SKM-1 (cell line): ENCODE measurements around the gene RTN4RL2.

Source experiments
- DNase-seq: peaks from one replicate; lab custom pipeline; 2025; ENCODE audit not compliant: unreplicated experiment; lab: John Stamatoyannopoulos, UW

Gene RTN4RL2

DNA sequence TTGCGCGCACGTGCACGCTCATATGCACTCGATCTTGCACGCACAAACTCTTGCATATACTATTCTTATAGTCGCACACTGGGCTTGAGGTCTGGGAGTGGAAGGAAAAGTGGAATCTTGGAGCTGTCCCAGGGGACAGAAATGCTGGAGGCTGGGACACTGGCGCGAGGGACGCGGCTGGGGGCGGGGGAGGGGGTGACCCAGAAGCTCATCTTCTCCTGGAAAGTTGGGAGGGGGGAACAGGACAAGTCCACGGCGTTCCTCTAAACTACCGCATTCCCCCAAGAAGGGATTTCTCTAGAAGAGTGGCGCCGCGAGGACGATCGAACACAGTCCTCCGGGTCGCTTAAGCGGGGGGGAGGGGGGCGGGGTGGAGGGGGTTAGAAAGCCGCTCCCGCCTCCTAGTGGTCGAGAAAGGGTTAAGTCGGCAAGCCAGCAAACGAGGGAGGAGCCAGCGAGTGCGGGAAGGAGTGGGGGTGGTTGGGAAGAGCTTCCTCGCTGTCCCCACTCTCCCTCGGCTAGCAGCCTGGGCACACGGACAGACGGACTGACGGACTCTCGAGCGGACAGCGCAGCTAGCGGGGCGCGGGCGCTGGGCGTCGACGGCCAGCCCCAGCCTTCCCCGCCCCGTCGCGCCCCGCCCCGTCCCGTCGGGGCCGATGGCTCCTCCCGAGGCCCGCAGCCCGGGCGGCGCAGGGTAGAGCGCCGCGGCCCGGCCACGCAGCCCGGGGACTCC is at the start of gene RTN4RL2:
Gene RTN4RL2 (plus strand): TSS at position 507 of the 736 bp plus-strand sequence. CDS start 338 bp downstream, outside the sequence.
- DNase-seq: peak; percentile 23

DNA sequence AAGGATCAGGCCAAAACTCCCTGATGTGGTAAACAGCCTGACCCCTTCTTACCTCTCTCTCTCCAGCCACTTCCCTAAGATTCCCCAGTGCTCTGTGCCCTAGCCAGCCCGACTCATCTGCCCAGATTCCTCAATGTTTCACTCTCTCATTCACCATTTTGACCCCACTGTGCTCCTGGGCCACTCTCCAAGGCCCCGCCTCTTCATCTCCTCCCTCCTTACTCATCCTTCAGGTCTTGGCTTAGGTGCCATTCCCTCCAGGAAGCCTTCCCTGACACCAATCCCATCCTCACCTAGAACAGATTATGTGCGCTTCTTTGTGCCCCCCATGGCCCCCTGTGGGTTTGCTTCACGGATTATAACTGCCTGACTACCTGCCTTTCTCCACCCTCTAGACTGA is 46.6 kb upstream of the RTN4RL2 start:
- no peak for DNase-seq

DNA sequence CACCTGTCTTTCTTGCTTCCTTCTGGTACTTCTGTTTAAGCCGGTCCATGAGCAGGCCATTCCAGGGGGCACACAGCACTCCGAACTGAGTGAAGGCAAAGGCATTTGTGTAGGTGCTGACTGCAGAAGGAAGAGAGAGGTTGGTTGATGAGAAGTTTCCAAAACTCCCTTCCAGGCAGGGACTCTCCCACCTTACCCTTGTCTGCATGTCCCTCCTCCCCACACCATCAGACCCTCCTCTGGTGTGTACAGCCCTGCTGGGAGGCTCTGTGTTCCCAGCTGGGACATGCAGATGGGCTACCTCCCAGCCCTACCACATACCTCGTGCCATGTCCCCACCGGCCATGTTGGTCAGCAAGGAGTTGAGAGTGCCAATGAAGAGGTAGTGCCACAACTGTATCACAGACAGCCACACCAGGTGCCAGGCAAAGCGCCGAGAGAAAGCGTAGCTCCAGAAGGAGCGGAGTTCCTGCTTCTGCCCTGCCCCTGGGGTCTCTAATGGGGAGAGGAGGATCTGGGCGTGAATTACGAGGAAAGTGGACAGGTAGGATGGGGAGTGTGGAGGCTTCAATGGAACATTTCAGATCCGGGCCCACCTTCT is 45.6 kb upstream of the RTN4RL2 start:
- DNase-seq: no peak

DNA sequence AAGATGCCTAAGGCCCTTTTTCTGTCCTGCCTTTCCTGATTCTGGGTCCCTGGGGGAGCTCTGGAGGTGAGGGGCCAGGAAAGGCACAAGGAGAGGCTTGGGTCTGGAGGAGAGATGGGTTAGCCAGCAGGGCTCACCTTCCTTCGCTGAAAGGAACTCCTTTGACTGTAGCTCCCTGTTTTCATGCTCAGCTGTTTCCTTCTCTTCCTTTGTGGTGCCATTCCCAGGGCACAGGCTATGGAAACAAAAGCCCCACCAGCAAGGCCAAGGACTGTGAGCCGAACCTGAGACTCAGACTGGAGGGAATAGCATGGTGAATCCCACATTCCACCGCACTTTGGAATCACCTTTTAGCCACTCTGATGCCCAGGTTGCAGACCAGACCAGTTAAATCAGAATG is 43.9 kb upstream of the RTN4RL2 start:
- no peak for DNase-seq

DNA sequence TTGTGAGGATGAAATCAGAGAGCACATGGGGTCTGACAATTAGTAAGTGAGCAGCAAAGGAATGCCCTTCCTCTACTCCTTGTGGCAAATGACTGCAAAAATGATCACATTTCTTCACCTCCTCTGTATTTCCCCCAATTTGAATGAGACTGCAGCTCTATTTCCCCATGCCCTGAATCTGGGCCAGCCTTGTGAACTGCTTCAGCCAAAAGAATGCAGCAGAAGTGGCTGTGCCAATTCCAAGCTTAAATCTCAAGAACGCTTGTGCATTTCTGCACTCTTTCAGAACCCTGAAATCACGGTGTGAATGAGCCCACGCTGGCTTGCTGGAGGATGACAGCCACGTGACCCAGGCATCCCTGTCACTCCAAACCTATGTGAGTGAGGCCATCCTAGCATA is 43.3 kb upstream of the RTN4RL2 start:
- no peak for DNase-seq

DNA sequence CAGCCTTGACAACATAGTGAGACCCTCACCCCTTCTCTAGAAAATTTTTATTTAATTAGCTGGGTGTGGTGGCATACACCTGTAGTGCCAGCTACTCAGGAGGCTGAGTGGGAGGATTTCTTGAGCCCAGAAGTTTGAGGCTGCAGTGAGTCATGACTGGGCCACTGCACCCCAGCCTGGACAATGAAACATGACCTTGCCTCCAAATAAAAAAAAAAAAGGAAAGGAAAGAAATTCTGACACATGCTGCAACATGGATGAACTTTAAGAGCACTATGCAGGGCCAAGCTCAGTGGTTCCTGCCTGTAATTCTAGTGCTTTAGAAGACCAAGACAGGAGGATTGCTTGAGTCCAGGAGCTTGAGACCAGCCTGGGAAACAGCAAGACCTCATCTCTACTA is 42.2 kb upstream of the RTN4RL2 start:
- DNase-seq: no peak

DNA sequence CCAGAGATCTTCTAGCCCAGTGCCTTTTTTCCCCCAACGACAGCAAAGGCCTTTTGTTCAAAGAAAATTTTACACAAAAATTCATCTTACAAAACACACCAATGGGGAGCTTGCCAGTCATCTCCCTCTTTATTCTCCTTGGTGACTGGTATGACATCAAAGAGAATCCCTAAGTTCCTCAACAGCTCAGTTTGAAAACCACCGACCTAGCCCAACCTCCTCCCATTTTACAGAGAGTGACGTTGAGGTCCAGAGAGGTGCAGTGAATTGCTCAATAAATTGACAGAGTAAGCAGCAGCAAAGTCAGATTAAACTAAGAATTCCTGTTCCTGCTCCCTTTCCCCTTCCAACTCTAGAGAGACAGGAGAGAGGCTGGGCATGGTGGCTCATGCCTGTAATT is 41.2 kb upstream of the RTN4RL2 start:
- no peak for DNase-seq

DNA sequence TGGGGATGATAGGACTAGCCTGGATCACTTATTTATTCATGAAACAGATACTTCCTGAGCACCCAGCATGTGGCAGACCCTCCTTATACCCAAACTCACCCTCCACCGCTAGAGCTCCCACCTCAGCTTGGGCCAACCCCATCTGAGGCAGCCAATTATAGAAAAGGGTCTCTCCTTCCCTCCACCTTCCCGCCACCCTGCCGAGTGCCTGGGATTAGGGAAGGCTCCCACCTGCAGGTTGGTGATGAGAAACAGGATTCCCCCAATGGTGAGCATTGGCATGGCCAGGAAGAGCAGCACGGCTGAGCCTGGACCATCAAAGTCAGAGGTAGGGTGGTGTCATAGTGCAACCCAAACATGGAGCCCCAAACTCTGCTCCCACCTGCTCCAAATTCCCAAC is 39.3 kb upstream of the RTN4RL2 start:
- DNase-seq: no peak

DNA sequence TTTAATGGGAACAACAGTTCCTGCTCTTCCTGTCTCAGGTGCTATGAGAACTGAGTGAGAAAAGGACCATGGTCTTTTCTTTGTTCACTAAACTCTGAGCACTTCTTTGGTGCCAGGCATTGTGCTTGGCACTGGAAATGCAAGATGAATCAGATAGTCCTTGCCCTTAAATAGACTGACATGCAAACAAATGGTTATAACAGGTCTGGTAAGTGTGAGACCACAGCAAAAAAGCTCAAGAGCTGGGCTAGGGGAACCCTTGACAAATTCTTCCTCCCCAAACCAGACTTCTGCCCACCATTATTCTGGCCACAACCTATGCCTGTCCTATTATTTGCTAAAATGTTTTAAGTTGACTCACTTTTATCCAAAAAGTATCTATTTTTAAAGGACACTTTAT is 38.5 kb upstream of the RTN4RL2 start:
- no peak for DNase-seq

DNA sequence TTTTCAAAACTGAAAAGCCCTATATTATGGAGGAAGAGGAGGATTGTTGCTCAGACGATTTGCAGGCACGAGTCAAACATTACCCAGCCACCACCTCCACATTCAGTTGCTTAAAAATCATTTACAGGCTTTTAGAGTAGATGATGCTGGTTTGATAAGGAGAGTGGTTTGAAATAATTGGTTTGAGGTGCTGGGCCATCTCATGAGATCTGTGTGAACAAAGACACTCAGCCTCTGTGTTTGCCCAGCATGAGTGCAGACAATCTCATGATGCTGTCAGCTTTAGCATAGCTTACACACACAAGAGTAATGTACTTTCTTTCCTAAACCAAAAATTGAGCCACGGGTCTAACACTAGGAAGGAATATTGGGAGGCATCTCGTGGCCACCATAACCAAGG is 37.7 kb upstream of the RTN4RL2 start:
- no peak for DNase-seq

DNA sequence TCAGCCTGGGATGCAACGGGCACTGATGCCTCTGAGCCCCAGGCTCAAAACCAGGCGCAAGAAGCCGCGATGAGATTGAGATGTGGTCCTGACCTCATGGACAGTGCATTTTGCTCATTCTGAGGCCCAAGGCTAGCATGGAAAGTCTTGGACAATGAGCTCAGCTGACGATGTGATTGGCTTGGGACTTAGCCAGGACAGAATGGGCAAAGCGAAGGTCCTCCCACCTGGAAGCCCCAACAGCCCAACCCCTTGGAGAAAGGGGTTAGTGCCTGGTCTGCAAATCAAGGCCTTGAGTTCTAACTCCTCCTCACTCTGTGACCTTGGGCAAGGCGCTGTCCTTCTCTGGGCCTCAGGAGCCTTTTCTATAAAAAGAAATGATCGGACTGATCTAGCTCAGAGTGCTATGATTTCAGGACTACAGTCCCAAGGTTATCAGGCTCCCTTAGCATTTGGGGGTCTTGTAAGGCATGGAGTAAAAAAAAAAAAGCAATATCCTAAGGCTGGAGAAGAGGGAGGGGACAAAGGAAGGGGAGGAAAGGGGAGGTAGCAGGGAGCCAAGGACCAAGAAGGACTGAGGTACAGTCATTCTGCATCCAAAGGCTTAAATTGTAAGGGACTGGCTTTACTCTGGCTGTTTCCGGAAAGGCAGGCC is 36.1 kb upstream of the RTN4RL2 start:
- no peak for DNase-seq

DNA sequence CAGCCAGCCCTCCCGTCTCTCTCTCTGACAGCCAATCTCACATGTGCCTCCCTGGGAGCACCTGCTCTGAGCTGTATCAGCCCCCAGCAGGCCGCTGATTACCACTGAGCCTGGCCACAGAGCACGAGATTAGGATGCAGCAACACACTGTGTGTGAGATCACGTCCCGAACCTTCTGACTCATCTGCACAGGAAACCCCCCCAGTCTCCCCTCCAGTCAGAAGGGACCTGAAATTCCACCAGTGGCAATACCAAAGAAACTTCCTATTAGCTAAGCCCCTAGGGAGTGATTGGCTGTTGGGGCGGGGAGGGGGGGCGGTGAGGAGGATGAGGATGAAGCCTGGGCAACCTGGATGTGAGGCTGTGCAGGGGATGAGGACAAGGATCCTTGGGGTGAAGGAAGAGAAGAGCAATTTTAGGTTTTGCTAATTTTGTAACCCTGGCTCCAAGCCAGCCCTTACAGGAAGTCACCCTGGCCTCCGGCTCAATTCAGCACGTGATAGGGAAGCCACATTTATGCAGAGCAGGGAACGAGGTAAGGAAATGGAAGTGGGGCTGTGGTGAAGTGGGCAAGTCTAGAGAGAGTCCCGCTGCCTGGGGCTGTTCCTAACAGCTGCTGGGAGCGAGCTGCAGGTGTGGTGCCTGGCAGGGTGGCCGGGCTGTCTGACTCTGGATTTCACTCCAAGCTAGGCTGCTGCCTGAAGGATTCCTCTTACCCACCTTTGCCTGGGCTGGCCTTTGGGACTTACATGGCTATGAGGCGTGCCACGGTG is 35.4 kb upstream of the RTN4RL2 start:
- DNase-seq: peak; percentile 99

DNA sequence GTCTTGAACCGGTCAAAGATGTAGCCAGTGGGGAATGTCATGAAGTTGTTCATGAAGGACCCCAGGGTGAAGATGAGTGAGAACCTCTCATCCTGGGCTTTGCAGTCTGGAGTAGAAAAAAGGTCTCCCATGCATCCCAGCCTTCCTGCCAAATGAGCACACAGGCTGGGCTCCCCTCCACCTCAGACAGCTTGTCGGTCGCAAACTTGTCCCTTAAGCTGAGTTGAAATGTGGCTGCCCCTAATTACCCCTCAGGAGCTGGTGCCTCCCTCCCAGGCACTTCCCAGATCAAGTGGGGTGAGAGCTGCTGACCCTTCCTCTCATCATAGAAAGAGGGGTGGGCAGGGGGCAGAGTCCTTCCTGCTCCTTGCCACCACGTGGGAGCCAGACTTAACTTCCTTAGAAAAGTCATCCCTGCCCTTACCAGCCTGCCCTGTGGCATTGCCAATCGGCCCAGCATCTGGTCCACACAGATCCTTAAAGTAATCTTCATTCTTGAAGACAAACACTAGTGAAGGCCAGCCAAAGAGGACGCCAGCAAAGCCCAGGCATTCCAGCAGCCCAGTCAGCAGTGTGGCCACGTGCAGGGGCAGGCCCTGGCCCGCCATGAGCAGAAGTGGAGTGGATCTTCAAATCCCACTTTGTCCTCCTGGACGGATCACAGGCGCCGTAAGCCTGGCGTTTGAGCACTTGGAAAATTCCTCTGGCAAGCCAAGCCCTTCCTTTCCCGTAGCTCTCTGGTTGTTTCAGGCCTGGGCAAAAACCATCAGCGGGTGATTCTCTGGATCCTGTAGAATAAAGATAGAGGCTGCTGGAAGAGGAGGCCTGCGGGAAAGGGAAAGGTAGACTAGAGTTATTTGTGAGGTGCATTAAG is 34.5 kb upstream of the RTN4RL2 start:
- no peak for DNase-seq

DNA sequence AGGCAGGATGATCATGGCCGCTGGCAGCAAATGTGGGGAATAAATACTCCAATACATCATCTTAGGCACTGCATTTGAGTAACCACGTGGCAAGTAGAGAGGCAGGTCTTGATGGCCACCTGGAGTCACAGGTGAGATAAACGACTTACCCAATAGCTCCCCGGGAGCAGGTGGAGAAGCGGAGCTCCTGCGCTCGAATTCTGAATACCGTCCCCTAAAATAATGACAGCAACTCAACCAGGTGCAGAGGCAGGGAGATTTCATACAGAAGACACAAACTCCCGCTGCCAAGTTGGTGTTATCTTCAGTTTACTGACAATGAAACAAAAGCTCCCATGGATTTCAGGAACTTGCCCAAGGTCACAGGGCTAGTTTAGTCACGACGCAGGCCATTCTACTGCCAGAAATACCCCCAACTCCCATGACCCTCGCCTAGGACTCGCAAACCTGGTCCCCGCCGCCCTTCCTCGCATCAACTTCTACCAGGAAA is 33.8 kb upstream of the RTN4RL2 start:
- DNase-seq: no peak

DNA sequence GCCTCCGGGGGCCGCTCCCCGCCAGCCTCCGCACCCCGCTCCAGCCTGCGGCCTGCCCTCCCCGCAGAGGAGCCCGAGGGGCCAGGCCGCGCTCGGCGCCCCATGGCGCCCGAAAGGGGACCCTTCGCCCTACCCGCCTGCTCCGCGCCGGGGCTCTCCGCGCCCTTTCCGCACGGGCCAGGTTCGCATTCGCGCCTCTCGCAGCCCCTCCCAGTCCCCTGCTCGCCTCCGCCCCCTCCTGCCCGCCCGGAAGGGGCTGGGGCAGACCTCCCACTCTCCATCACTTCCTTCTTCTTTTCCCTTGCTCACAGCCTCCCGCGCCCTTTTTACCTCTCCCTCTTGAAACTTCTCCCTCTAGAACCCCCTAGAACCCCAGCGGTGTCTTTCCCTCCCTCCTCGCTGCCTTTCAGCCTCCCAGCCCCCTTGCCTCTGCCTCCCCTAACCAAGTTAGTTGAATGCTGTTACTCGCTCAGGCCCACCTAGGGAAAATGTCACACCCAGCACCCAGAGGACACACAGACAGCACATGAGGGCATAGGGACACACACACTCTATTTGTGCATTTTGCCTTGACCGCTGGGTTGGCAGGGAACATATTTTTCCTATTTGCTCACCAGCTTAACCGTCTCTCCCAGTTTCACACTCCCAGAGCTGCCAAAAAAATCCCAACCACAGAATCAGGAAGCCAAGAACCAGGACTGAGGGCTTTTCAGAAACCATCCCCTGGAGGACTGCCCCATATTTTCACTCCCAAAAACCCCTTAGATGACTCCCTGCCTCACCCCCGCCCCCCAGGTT is 33.2 kb upstream of the RTN4RL2 start, which contains the start of gene SLC43A3:
Gene SLC43A3 (minus strand): TSS at position 193 of the 798 bp plus-strand sequence. CDS start 949 bp downstream, outside the sequence.
- DNase-seq: peak; percentile 91

DNA sequence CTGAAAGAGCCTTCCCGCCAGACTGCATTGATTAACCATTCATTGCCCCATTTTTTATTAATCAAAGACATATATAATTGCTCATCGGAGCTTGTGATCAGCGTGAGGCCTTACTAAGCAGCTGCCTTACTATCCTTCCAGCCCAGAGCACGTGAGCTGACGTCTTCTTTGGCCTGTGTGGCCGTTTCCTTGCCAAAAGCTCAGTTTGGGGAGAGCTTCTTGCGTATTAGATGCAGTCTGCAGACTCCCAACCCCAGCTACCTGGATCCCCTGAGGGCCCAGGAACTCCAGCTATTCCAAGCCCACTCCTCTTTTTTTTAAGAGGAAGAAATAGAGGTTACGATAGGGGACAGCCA is 32.6 kb upstream of the RTN4RL2 start:
- no peak for DNase-seq

DNA sequence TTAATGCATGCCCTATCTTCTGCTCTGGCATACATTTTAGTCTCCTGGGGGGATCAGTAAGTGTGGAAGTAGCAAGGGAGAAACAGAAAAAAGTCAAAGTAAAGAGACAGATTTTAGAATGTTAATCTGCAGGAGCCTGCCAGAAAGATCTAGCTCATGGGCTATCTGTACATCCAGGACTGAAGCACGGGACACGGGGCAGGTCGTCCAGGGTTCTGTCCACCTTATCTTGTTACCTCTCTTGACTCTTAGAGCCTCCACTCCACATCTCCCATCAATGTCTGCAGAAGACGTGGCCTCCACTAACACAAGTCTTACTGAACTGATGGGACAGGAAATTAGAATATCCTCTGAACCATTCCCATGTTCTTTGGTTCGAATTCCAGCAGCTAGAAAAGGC is 31.7 kb upstream of the RTN4RL2 start:
- no peak for DNase-seq

DNA sequence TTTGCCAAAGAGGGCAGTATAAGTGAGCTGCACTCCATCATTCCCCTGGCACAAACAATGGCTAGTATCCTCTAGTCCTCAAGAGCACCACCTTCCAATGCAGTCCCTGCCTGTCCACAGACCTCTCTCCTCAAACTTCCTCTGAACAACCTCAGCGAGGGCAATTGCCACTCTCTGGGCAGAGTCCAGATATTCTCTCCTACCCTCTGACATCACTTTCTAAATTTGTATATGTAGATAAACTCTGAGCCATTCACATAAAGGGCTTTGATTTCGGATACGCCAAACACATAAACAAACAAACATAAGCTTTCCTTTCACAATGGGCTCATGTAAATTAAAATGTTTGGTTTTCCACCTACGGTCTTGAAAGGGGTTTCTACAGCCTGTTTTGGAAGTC is 30.4 kb upstream of the RTN4RL2 start:
- DNase-seq: no peak

DNA sequence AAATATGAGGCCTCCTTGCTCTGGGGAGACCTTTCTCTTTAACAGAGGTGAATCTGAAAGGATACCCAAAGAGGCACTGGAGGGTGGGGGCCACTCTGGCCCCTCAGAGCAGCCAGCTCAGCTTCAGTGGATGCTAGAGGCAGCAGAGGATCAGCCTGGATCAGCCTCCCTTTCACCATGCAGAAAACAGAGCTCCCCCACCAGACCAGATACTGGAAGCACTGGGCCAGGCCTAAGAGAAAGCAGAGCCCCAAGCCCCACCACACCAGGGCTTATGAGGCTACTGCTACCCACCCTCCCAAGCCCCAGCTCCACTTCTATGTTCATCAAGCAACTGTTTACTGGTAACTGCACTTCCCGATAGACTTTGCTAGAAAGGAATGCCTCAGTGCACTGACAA is 29.4 kb upstream of the RTN4RL2 start:
- DNase-seq: no peak

DNA sequence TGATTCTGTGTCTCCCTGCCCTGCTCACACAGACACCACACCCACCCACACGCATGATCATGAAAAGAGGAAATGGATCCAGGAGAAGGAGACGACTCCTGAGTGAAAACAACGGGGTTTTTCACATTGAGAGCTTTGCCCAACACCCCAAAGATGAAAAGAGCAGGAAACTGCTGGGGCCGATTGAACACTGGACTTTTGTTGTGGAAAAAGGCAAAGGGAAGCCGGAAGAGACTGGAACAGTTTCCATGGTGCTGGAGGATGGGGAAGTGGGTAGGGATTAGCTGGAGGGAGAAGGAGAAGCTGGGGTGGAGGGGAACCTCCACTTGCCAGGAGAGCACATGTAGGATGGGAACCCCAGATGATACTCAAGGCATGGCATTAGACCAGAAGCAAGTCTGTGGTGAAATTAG is 28.2 kb upstream of the RTN4RL2 start:
- DNase-seq: no peak
